OCI-LY7 (cell line): ENCODE results near the gene CDADC1. TPM values are rescaled to one million over a fixed set of nuclear protein-coding genes. Genes with fewer than 3 reads are reported as not detected.

Experiments
- BruUV-seq: library from RNA; stranded (reverse); fragments of 400-500 nt; replicated peaks from 2 replicates; lab custom pipeline; 2021; lab: Mats Ljungman, UMichigan
- CTCF ChIA-PET: fragments of 300-600 bp; sonication (Branson Sonifier 250); formaldehyde crosslinking; loops from one replicate; lab custom pipeline; 2022; ENCODE audit warnings: antibody characterized with exemption; ENCODE audit not compliant: unreplicated experiment; lab: Charles Lee
- POLR2A ChIA-PET: fragments of 300-600 bp; sonication (Branson Sonifier 250); formaldehyde crosslinking; loops from one replicate; lab custom pipeline; 2022; ENCODE audit warnings: antibody characterized with exemption; lab: Charles Lee
- DNase-seq: peaks from one replicate; pipeline ENCODE4 v3.0.0-alpha.2; 2015; ENCODE audit warnings: low spot score
- H2AFZ ChIP-seq: fragments of 200-600 bp; sonication (generic), shearing (Covaris generic); 2 replicates; pipeline ENCODE4 v1.6.1; 2014; ENCODE audit warnings: mild to moderate bottlenecking, antibody characterized with exemption, low read length, moderate library complexity
- H3K27ac ChIP-seq: fragments of 200-600 bp; sonication (generic); 2 replicates; pipeline ENCODE4 v1.5.1; 2014; ENCODE audit warnings: mixed run types, low read depth, mild to moderate bottlenecking, moderate library complexity, low read length, inconsistent platforms; ENCODE audit not compliant: poor library complexity, severe bottlenecking
- H3K36me3 ChIP-seq: fragments of 200-600 bp; sonication (generic); 2 replicates; pipeline ENCODE4 v1.6.1; 2014; ENCODE audit warnings: mild to moderate bottlenecking, antibody characterized with exemption, low read length, moderate library complexity, mixed read lengths; ENCODE audit not compliant: insufficient read depth
- H3K4me1 ChIP-seq: fragments of 200-600 bp; sonication (generic); 2 replicates; pipeline ENCODE4 v1.5.1; 2014; ENCODE audit warnings: mild to moderate bottlenecking, low read length; ENCODE audit not compliant: insufficient read depth, poor library complexity, severe bottlenecking
- H3K4me2 ChIP-seq: fragments of 200-600 bp; sonication (generic); 2 replicates; pipeline ENCODE4 v1.6.1; 2014; ENCODE audit warnings: mild to moderate bottlenecking, low read length
- H3K4me3 ChIP-seq: fragments of 200-600 bp; sonication (generic); 2 replicates; pipeline ENCODE4 v1.5.1; 2014; ENCODE audit warnings: mild to moderate bottlenecking, low read depth, low read length; ENCODE audit not compliant: poor library complexity, severe bottlenecking
- H3K79me2 ChIP-seq: fragments of 200-600 bp; sonication (generic); 2 replicates; pipeline ENCODE4 v1.6.1; 2016; ENCODE audit warnings: low read depth, mild to moderate bottlenecking, low read length, moderate library complexity, mixed read lengths; ENCODE audit not compliant: insufficient read depth
- H3K9me2 ChIP-seq: fragments of 200-600 bp; sonication (generic); 2 replicates; pipeline ENCODE4 v1.6.1; 2016; ENCODE audit warnings: mild to moderate bottlenecking, low read length, mixed read lengths; ENCODE audit not compliant: insufficient read depth
- H3K9me3 ChIP-seq: fragments of 200-600 bp; sonication (generic); 2 replicates; pipeline ENCODE4 v1.6.1; 2014; ENCODE audit warnings: mild to moderate bottlenecking, mixed run types, low read length, mixed read lengths
- H4K20me1 ChIP-seq: fragments of 200-600 bp; sonication (generic); 2 replicates; pipeline ENCODE4 v1.6.1; 2014; ENCODE audit warnings: mild to moderate bottlenecking, antibody characterized with exemption, low read length, moderate library complexity, mixed read lengths; ENCODE audit not compliant: insufficient read depth
- EZH2phosphoT487 ChIP-seq: fragments of 200-600 bp; sonication (generic); IDR thresholded peaks from 2 replicates; pipeline ENCODE4 v1.6.1; 2018; ENCODE audit warnings: low read depth, borderline replicate concordance, mild to moderate bottlenecking, mixed run types, antibody characterized with exemption, low read length, moderate library complexity, mixed read lengths
- intact Hi-C: fragments of 100-400 bp; cut with micrococcal nuclease; formaldehyde crosslinking; loops from one replicate; pipeline ENCODE4 v1.10.0; 2022; ENCODE audit not compliant: unreplicated experiment
- total RNA-seq, 2 experiments: library from RNA; depleted of rRNA in 1 of 2; stranded (reverse); fragments of >200 nt in 1 of 2; shearing (Covaris generic) in 1 of 2; gene quantifications; 2 replicates each; pipeline ENCODE4 v1.2.3, GENCODE V29; 2014 to 2022
- TF ChIP-seq, protein P1 (sequence below): fragments of 200-600 bp; sonication (generic); conservative IDR thresholded peaks from 2 replicates; pipeline ENCODE4 v1.5.1; 2014; ENCODE audit warnings: mild to moderate bottlenecking, antibody characterized with exemption, low read length, moderate library complexity, mixed read lengths

The CDADC1 gene
- total RNA-seq, 2 experiments from 2014 or later, result 9.1 to 12.5 TPM

DNA sequence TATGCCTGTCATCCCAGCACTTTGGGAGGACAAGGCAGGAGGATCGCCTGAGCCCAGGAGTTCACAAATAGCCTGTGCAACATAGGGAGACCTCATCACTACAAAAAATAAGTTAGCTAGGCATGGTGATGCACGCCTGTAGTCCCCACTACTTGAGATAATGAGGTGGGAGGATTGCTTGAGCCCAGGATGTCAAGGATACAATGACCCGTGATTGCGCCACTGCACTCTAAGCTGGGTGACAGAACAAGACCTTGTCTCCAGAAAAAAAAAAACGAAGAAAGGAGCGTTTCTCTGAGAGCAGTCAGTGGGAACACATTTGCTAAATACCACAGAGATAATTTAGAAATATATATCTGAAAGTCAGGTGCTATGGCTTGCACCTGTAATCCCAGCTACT, 11.9 kb downstream of the CDADC1 start:
- Histone ChIP-seq H3K9me3 (no peaks in the 10 kb centered on the region), H3K9me2 (no peaks in the 10 kb centered on the region), H3K4me3 (no peak overlapping the region), H2AFZ (no peak overlapping the region), H4K20me1 (no peaks in the 10 kb centered on the region), H3K4me2 (no peak overlapping the region), H3K27ac (no peak overlapping the region), H3K79me2 (no peaks in the 10 kb centered on the region), H3K4me1 (no peaks in the 10 kb centered on the region), H3K36me3 (peaks cover 70% of the 10 kb centered on the region)
- DNase-seq, result no peak
- CTCF ChIA-PET, result no interaction called here
- POLR2A ChIA-PET, result no interaction called here
- BruUV-seq, result no TSS peak
- TF ChIP-seq, protein P1, sequence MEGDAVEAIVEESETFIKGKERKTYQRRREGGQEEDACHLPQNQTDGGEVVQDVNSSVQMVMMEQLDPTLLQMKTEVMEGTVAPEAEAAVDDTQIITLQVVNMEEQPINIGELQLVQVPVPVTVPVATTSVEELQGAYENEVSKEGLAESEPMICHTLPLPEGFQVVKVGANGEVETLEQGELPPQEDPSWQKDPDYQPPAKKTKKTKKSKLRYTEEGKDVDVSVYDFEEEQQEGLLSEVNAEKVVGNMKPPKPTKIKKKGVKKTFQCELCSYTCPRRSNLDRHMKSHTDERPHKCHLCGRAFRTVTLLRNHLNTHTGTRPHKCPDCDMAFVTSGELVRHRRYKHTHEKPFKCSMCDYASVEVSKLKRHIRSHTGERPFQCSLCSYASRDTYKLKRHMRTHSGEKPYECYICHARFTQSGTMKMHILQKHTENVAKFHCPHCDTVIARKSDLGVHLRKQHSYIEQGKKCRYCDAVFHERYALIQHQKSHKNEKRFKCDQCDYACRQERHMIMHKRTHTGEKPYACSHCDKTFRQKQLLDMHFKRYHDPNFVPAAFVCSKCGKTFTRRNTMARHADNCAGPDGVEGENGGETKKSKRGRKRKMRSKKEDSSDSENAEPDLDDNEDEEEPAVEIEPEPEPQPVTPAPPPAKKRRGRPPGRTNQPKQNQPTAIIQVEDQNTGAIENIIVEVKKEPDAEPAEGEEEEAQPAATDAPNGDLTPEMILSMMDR, result no peak
- TF ChIP-seq EZH2phosphoT487, result no peak
- intact Hi-C loops, result no loop called here

DNA sequence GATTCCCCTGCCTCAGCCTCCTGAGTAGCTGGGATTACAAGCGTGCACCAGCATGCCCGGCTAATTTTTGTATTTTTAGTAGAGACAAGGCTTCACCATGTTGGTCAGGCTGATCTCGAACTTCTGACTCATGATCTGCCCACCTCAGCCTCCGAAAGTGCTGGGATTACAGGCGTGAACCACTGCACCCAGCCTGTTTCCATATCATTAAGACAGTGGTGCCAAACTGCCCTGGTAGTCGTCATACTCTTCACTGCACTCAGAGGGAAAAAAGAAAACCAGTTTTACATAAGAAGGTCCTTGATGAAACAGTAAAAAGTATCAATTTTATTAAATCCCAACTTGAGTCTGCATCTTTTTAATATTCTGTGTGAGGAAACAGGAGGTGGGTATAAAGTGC, 14.9 kb downstream of the CDADC1 start:
- TF ChIP-seq, protein P1, result no peak
- no peak for TF ChIP-seq EZH2phosphoT487
- no peaks in the 10 kb centered on the region for H3K79me2 ChIP-seq
- BruUV-seq, result no TSS peak
- POLR2A ChIA-PET, result no interaction called here
- H3K27ac ChIP-seq, result no peak overlapping the region
- H3K4me1 ChIP-seq, result no peaks in the 10 kb centered on the region
- CTCF ChIA-PET, result no interaction called here
- intact Hi-C loops, result no loop called here
- H2AFZ ChIP-seq, result no peak overlapping the region
- H3K4me2 ChIP-seq, result no peak overlapping the region
- no peaks in the 10 kb centered on the region for H4K20me1 ChIP-seq
- peaks cover 48% of the 10 kb centered on the region; the same call in 1 of the 2 replicates for H3K36me3 ChIP-seq
- no peaks in the 10 kb centered on the region for H3K9me2 ChIP-seq
- no peak overlapping the region for H3K4me3 ChIP-seq
- no peak for DNase-seq
- H3K9me3 ChIP-seq, result no peaks in the 10 kb centered on the region

DNA sequence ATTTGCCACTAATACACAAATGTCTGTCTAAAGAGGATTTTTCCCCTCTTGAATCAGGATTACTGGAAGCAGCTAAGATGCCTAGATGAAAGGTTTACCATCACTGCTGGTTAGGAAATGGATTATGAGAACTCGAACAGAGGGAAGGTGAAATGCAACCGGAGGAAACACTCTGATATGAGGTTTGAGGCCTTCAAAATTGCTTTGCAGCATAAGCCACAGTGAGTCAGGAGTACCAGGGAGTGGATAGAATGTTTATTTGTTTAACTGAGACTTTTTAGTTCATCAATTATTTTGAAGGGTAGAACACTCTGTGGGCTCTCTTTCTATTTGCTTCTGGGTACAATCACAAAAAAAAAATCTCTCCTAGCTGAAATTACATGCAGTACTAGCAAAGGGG, 18.1 kb downstream of the CDADC1 start:
- intact Hi-C loops, result no loop called here

More for the DNA sequence above, 18.1 kb downstream of the CDADC1 start:
- BruUV-seq, result no TSS peak
- no peak overlapping the region for H3K4me3 ChIP-seq
- ChIA-PET POLR2A (interaction anchor here (0.7 to 1.2 kb wide), 5 partner anchors 9 to 183 kb away, joined by 3 to 6 read pairs (median 3); partner anchors contain the start of gene CDADC1), CTCF (no interaction called here)
- H3K4me1 ChIP-seq, result no peaks in the 10 kb centered on the region
- no peaks in the 10 kb centered on the region for H3K9me2 ChIP-seq
- no peak overlapping the region for H3K27ac ChIP-seq
- no peaks in the 10 kb centered on the region for H3K9me3 ChIP-seq
- no peak overlapping the region for H2AFZ ChIP-seq
- no peaks in the 10 kb centered on the region for H3K79me2 ChIP-seq
- no peak for DNase-seq
- no peak for TF ChIP-seq EZH2phosphoT487
- TF ChIP-seq, protein P1, result no peak
- H4K20me1 ChIP-seq, result no peaks in the 10 kb centered on the region
- H3K36me3 ChIP-seq, result peaks cover 28% of the 10 kb centered on the region; the same call in 1 of the 2 replicates
- H3K4me2 ChIP-seq, result no peak overlapping the region
